Activated CD4-positive, alpha-beta T cell treated with anti-CD3 and anti-CD28 coated beads, Interleukin-2, amount 10 ng/mL, durations not matched to agents 7 days and 5 days (primary cell): ENCODE measurements around the gene NAV3. TPM values are rescaled to one million over a fixed set of nuclear protein-coding genes. Genes with fewer than 3 reads are reported as not detected.

Experiments
- CTCF ChIA-PET: fragments of 350-600 bp; sonication (Branson Sonifier 250); formaldehyde crosslinking; loops from one replicate; lab custom pipeline; 2021; ENCODE audit warnings: antibody characterized with exemption; lab: Charles Lee
- POLR2A ChIA-PET: fragments of 350-600 bp; sonication (Branson Sonifier 250); formaldehyde crosslinking; loops from one replicate; lab custom pipeline; 2021; ENCODE audit warnings: antibody characterized with exemption; lab: Charles Lee
- DNase-seq: peaks from one replicate; pipeline ENCODE4 v3.0.0-alpha.2; 2020
- H3K27ac Mint-ChIP-seq: one replicate; pipeline ENCODE4 v1.8.0; 2021; ENCODE audit warnings: mild to moderate bottlenecking, moderate library complexity, mixed read lengths
- H3K27me3 Mint-ChIP-seq: one replicate; pipeline ENCODE4 v1.8.0; 2021; ENCODE audit warnings: mixed read lengths
- H3K36me3 Mint-ChIP-seq: one replicate; pipeline ENCODE4 v1.8.0; 2021; ENCODE audit warnings: low read depth, mixed read lengths
- H3K4me1 Mint-ChIP-seq: one replicate; pipeline ENCODE4 v1.8.0; 2021; ENCODE audit warnings: mixed read lengths
- H3K4me3 Mint-ChIP-seq: one replicate; pipeline ENCODE4 v1.8.0; 2021; ENCODE audit warnings: mild to moderate bottlenecking, moderate library complexity, mixed read lengths
- H3K9me3 Mint-ChIP-seq: one replicate; pipeline ENCODE4 v1.8.0; 2021; ENCODE audit warnings: mixed read lengths
- total RNA-seq, 2 experiments: library from RNA; stranded (reverse); gene quantifications; one replicate each; pipeline ENCODE4 v1.2.3, GENCODE V29; 2021

The NAV3 gene
- total RNA-seq, 2 experiments from 2014 or later = not detected

- no peaks in the 10 kb centered on the region for H3K27me3 Mint-ChIP-seq
- no peaks in the 10 kb centered on the region for H3K9me3 Mint-ChIP-seq
- no peak overlapping the region for H3K27ac Mint-ChIP-seq
- H3K4me1 Mint-ChIP-seq = no peaks in the 10 kb centered on the region
- DNase-seq = no peak
- CTCF ChIA-PET = no interaction called here
- H3K4me3 Mint-ChIP-seq = no peak overlapping the region
- POLR2A ChIA-PET = no interaction called here
- H3K36me3 Mint-ChIP-seq = no peaks in the 10 kb centered on the region
These were observed 87.4 kb downstream of the NAV3 start for GRCh38 chr12:77918046-77918445.

- DNase-seq = no peak
- Mint-ChIP-seq H3K27ac (no peak overlapping the region), H3K27me3 (no peaks in the 10 kb centered on the region), H3K4me3 (no peak overlapping the region), H3K4me1 (no peaks in the 10 kb centered on the region), H3K9me3 (no peaks in the 10 kb centered on the region), H3K36me3 (no peaks in the 10 kb centered on the region)
- POLR2A ChIA-PET = no interaction called here
- CTCF ChIA-PET = no interaction called here
These were observed 88.8 kb downstream of the NAV3 start for GRCh38 chr12:77919450-77919849.

- Mint-ChIP-seq H3K4me3 (no peak overlapping the region), H3K27ac (no peak overlapping the region), H3K4me1 (no peaks in the 10 kb centered on the region), H3K36me3 (no peaks in the 10 kb centered on the region), H3K9me3 (no peaks in the 10 kb centered on the region), H3K27me3 (no peaks in the 10 kb centered on the region)
- ChIA-PET POLR2A (no interaction called here), CTCF (interaction anchor here (1.8 kb wide), 1 partner anchor 10 kb away, joined by 4 read pairs; no protein-coding TSS in a partner anchor)
- no peak for DNase-seq
These were observed 93.2 kb downstream of the NAV3 start for GRCh38 chr12:77923882-77924281.

- H3K9me3 Mint-ChIP-seq = no peaks in the 10 kb centered on the region
- H3K27me3 Mint-ChIP-seq = no peaks in the 10 kb centered on the region
- no peak overlapping the region for H3K4me3 Mint-ChIP-seq
- no peak overlapping the region for H3K27ac Mint-ChIP-seq
- no peak for DNase-seq
- no peaks in the 10 kb centered on the region for H3K4me1 Mint-ChIP-seq
- POLR2A ChIA-PET = no interaction called here
- no peaks in the 10 kb centered on the region for H3K36me3 Mint-ChIP-seq
- CTCF ChIA-PET = interaction anchor here (1.8 kb wide), 1 partner anchor 11 kb away, joined by 4 read pairs; no protein-coding TSS in a partner anchor
These were observed 94.0 kb downstream of the NAV3 start for GRCh38 chr12:77924703-77925102.

GRCh38 chr12:77925536-77926108 lies 94.9 kb downstream of the NAV3 start:
- H3K27ac Mint-ChIP-seq = no peak overlapping the region
- H3K4me3 Mint-ChIP-seq = no peak overlapping the region
- H3K27me3 Mint-ChIP-seq = no peaks in the 10 kb centered on the region
- POLR2A ChIA-PET = no interaction called here
- DNase-seq = peak; percentile 29
- CTCF ChIA-PET = no interaction called here
- no peaks in the 10 kb centered on the region for H3K9me3 Mint-ChIP-seq
- H3K36me3 Mint-ChIP-seq = no peaks in the 10 kb centered on the region
- no peaks in the 10 kb centered on the region for H3K4me1 Mint-ChIP-seq

- Mint-ChIP-seq H3K27me3 (no peaks in the 10 kb centered on the region), H3K4me3 (no peak overlapping the region)
- POLR2A ChIA-PET = no interaction called here
These were observed 97.4 kb downstream of the NAV3 start for GRCh38 chr12:77928078-77928477.

GRCh38 chr12:77932216-77932615 lies 101.5 kb downstream of the NAV3 start:
- H3K9me3 Mint-ChIP-seq = no peaks in the 10 kb centered on the region
- no peak overlapping the region for H3K27ac Mint-ChIP-seq
- POLR2A ChIA-PET = no interaction called here
- no peaks in the 10 kb centered on the region for H3K36me3 Mint-ChIP-seq
- no peak overlapping the region for H3K4me3 Mint-ChIP-seq
- no peak for DNase-seq
- CTCF ChIA-PET = no interaction called here
- no peaks in the 10 kb centered on the region for H3K4me1 Mint-ChIP-seq
- H3K27me3 Mint-ChIP-seq = no peaks in the 10 kb centered on the region

More at GRCh38 chr12:77928078-77928477, 97.4 kb downstream of the NAV3 start:
- H3K27ac Mint-ChIP-seq = no peak overlapping the region
- DNase-seq = no peak
- CTCF ChIA-PET = no interaction called here
- H3K9me3 Mint-ChIP-seq = no peaks in the 10 kb centered on the region
- H3K36me3 Mint-ChIP-seq = no peaks in the 10 kb centered on the region
- no peaks in the 10 kb centered on the region for H3K4me1 Mint-ChIP-seq

- no peak for DNase-seq
- Mint-ChIP-seq H3K36me3 (no peaks in the 10 kb centered on the region), H3K4me1 (no peaks in the 10 kb centered on the region), H3K27me3 (no peaks in the 10 kb centered on the region), H3K4me3 (no peak overlapping the region), H3K27ac (no peak overlapping the region), H3K9me3 (no peaks in the 10 kb centered on the region)
- CTCF ChIA-PET = no interaction called here
- POLR2A ChIA-PET = no interaction called here
These were observed 107.6 kb downstream of the NAV3 start for GRCh38 chr12:77938301-77938700.

- Mint-ChIP-seq H3K27me3 (no peaks in the 10 kb centered on the region), H3K36me3 (no peaks in the 10 kb centered on the region), H3K4me3 (no peak overlapping the region), H3K9me3 (no peaks in the 10 kb centered on the region), H3K27ac (no peak overlapping the region), H3K4me1 (no peaks in the 10 kb centered on the region)
- no peak for DNase-seq
- POLR2A ChIA-PET = no interaction called here
- CTCF ChIA-PET = no interaction called here
These were observed 109.3 kb downstream of the NAV3 start for GRCh38 chr12:77940011-77940423.

GRCh38 chr12:77940567-77940966 lies 109.9 kb downstream of the NAV3 start:
- POLR2A ChIA-PET = no interaction called here
- Mint-ChIP-seq H3K27ac (no peak overlapping the region), H3K4me1 (no peaks in the 10 kb centered on the region), H3K27me3 (no peaks in the 10 kb centered on the region), H3K4me3 (no peak overlapping the region), H3K36me3 (no peaks in the 10 kb centered on the region), H3K9me3 (no peaks in the 10 kb centered on the region)
- DNase-seq = no peak
- CTCF ChIA-PET = no interaction called here

- ChIA-PET CTCF (no interaction called here), POLR2A (no interaction called here)
These were observed 110.7 kb downstream of the NAV3 start for GRCh38 chr12:77941401-77941800.

GRCh38 chr12:77943466-77943865 lies 112.8 kb downstream of the NAV3 start:
- Mint-ChIP-seq H3K4me1 (no peaks in the 10 kb centered on the region), H3K9me3 (no peaks in the 10 kb centered on the region), H3K27ac (no peak overlapping the region), H3K27me3 (no peaks in the 10 kb centered on the region), H3K4me3 (no peak overlapping the region), H3K36me3 (no peaks in the 10 kb centered on the region)
- no peak for DNase-seq
- CTCF ChIA-PET = no interaction called here
- POLR2A ChIA-PET = no interaction called here

More at GRCh38 chr12:77941401-77941800, 110.7 kb downstream of the NAV3 start:
- H3K36me3 Mint-ChIP-seq = no peaks in the 10 kb centered on the region
- no peak overlapping the region for H3K27ac Mint-ChIP-seq
- no peak for DNase-seq
- H3K27me3 Mint-ChIP-seq = no peaks in the 10 kb centered on the region
- no peak overlapping the region for H3K4me3 Mint-ChIP-seq
- no peaks in the 10 kb centered on the region for H3K9me3 Mint-ChIP-seq
- no peaks in the 10 kb centered on the region for H3K4me1 Mint-ChIP-seq

- POLR2A ChIA-PET = no interaction called here
- no peaks in the 10 kb centered on the region for H3K27me3 Mint-ChIP-seq
- H3K4me1 Mint-ChIP-seq = no peaks in the 10 kb centered on the region
- H3K36me3 Mint-ChIP-seq = no peaks in the 10 kb centered on the region
- CTCF ChIA-PET = no interaction called here
- no peak overlapping the region for H3K4me3 Mint-ChIP-seq
- no peak overlapping the region for H3K27ac Mint-ChIP-seq
- no peak for DNase-seq
- H3K9me3 Mint-ChIP-seq = peaks cover 2% of the 10 kb centered on the region
These were observed 115.9 kb downstream of the NAV3 start for GRCh38 chr12:77946541-77947061.

- no peaks in the 10 kb centered on the region for H3K36me3 Mint-ChIP-seq
- no peaks in the 10 kb centered on the region for H3K4me1 Mint-ChIP-seq
- peaks cover 3% of the 10 kb centered on the region for H3K9me3 Mint-ChIP-seq
- H3K4me3 Mint-ChIP-seq = no peak overlapping the region
- CTCF ChIA-PET = no interaction called here
- H3K27me3 Mint-ChIP-seq = no peaks in the 10 kb centered on the region
- no peak overlapping the region for H3K27ac Mint-ChIP-seq
- no peak for DNase-seq
- POLR2A ChIA-PET = no interaction called here
These were observed 116.6 kb downstream of the NAV3 start for GRCh38 chr12:77947330-77947729.
